Activated naive CD4-positive, alpha-beta T cell treated with anti-CD3 and anti-CD28 coated beads, Interleukin-2, amount 10 ng/mL, durations not matched to agents 5 hours and 36 hours (primary cell): ENCODE results near the gene DDAH2. TPM values are rescaled to one million over a fixed set of nuclear protein-coding genes. Genes with fewer than 3 reads are reported as not detected.

Experiments
- microRNA-seq: library from miRNA; unstranded; fragments of <30 nt; microRNA quantifications from one replicate; pipeline ENCODE4 v1.2.0, GENCODE V29; 2022; ENCODE audit warnings: borderline microRNAs expressed, borderline replicate concordance
- total RNA-seq, 2 experiments: library from RNA; stranded (reverse); gene quantifications; one replicate each; pipeline ENCODE4 v1.2.3, GENCODE V29; 2021

The DDAH2 gene
- 10 to 100 TPM; 18.1 to 18.9 TPM for total RNA-seq

GRCh38 chr6:31728767-31729514, at the start of gene DDAH2:
DDAH2 (minus strand) TSS chr6:31729299; CDS start chr6:31729161, 138 bp downstream.

GRCh38 chr6:31776989-31777666, 48.0 kb upstream of the DDAH2 start, which contains the start of gene VWA7:
VWA7 (minus strand) TSS chr6:31777328; CDS start chr6:31776779, 549 bp downstream.

GRCh38 chr6:31762356-31762755, 33.3 kb upstream of the DDAH2 start, which contains the start of gene SAPCD1:
SAPCD1 (plus strand) TSS chr6:31762656; CDS start chr6:31763055, 399 bp downstream.

GRCh38 chr6:31739639-31740396, 10.7 kb upstream of the DDAH2 start, which contains the start of gene MSH5:
MSH5 (plus strand) TSS chr6:31740005; CDS start chr6:31740467, 462 bp downstream.

GRCh38 chr6:31736021-31736767, 7.1 kb upstream of the DDAH2 start, which contains the start of gene CLIC1:
CLIC1 (minus strand) TSS chr6:31736530; CDS start chr6:31736300, 230 bp downstream.

GRCh38 chr6:31723245-31723979, 5.7 kb downstream of the DDAH2 start, which contains the start of gene MPIG6B:
MPIG6B (plus strand) TSS chr6:31723373; CDS start chr6:31723384, 11 bp downstream.

GRCh38 chr6:31721351-31722020, 7.6 kb downstream of the DDAH2 start, which contains the start of gene LY6G6C:
LY6G6C (minus strand) TSS chr6:31721746; CDS start chr6:31721679, 67 bp downstream.

GRCh38 chr6:31715022-31715958, 13.8 kb downstream of the DDAH2 start, which contains the start of gene LY6G6D:
LY6G6D (plus strand) TSS chr6:31715348; CDS start chr6:31715356, 8 bp downstream.

GRCh38 chr6:31706599-31706998, 22.5 kb downstream of the DDAH2 start, which contains the start of gene LY6G6F:
LY6G6F (plus strand) TSS chr6:31706866; CDS start chr6:31706907, 41 bp downstream.

GRCh38 chr6:31702819-31703716, 26.0 kb downstream of the DDAH2 start, which contains the start of gene ABHD16A:
ABHD16A (minus strand) TSS chr6:31703324; CDS start chr6:31703281, 43 bp downstream.

GRCh38 chr6:31680226-31681134, 48.6 kb downstream of the DDAH2 start, which contains the start of gene LY6G5C:
LY6G5C (minus strand) TSS chr6:31681067; CDS start chr6:31680373, 694 bp downstream.

Small RNA genes within 50 kb of the gene (microRNA-seq; reads per million reads assigned to microRNA genes)
- gene MIR4646 = 1.5 reads per million

Other genes with a start within 250 kb of the DDAH2 start
- 10 to 100 TPM; 37.8 to 38.1 TPM for gene MICB, start 231.2 kb downstream of the DDAH2 start, total RNA-seq
- gene MCCD1, start 200.3 kb downstream of the DDAH2 start, total RNA-seq = not detected
- 100 to 1,000 TPM; 423 to 444 TPM for gene DDX39B, start 187.3 kb downstream of the DDAH2 start, total RNA-seq
- 1 to 10 TPM; 3.5 to 4.2 TPM for gene ATP6V1G2, start 182.7 kb downstream of the DDAH2 start, total RNA-seq
- 10 to 100 TPM; 12.9 to 15.8 TPM for gene NFKBIL1, start 181.7 kb downstream of the DDAH2 start, total RNA-seq
- 10 to 100 TPM; 29.6 TPM for gene LTA, start 157.0 kb downstream of the DDAH2 start, total RNA-seq
- 10 to 100 TPM; 51.3 to 53.4 TPM for gene TNF, start 153.7 kb downstream of the DDAH2 start, total RNA-seq
- gene LTB, start 146.9 kb downstream of the DDAH2 start, total RNA-seq = 1,000 to 10,000 TPM; 1,438 to 1,452 TPM
- 10 to 100 TPM; 67.8 to 71.0 TPM for gene LST1, start 143.0 kb downstream of the DDAH2 start, total RNA-seq
- gene NCR3, start 136.3 kb downstream of the DDAH2 start, total RNA-seq = 10 to 100 TPM; 27.6 to 28.8 TPM
- gene AIF1, start 114.1 kb downstream of the DDAH2 start, total RNA-seq = 10 to 100 TPM; 45.4 to 46.1 TPM
- gene PRRC2A, start 108.6 kb downstream of the DDAH2 start, total RNA-seq = 100 to 1,000 TPM; 210 to 211 TPM
- 100 to 1,000 TPM; 278 to 280 TPM for gene BAG6, start 76.6 kb downstream of the DDAH2 start, total RNA-seq
- 1 to 10 TPM; 3.8 to 3.9 TPM for gene APOM, start 73.4 kb downstream of the DDAH2 start, total RNA-seq
- 10 to 100 TPM; 23.6 to 24.2 TPM for gene C6orf47, start 68.5 kb downstream of the DDAH2 start, total RNA-seq
- 10 to 100 TPM; 26.4 to 29.1 TPM for gene GPANK1, start 64.3 kb downstream of the DDAH2 start, total RNA-seq
- 100 to 1,000 TPM; 181 to 195 TPM for gene CSNK2B, start 63.2 kb downstream of the DDAH2 start, total RNA-seq
- 10 to 100 TPM; 20.3 to 23.5 TPM for gene LY6G5B, start 59.3 kb downstream of the DDAH2 start, total RNA-seq
- 1 to 10 TPM; 1.8 to 2.2 TPM for gene LY6G5C, start 48.2 kb downstream of the DDAH2 start, total RNA-seq
- gene ABHD16A, start 26.0 kb downstream of the DDAH2 start, total RNA-seq = 10 to 100 TPM; 50.4 to 54.9 TPM
- not detected for gene LY6G6F, start 22.4 kb downstream of the DDAH2 start, total RNA-seq
- not detected for gene LY6G6D, start 14.0 kb downstream of the DDAH2 start, total RNA-seq
- gene LY6G6C, start 7.6 kb downstream of the DDAH2 start, total RNA-seq = not detected
- gene MPIG6B, start 5.9 kb downstream of the DDAH2 start, total RNA-seq = under 1 TPM; 0.22 to 0.43 TPM
- 100 to 1,000 TPM; 534 to 538 TPM for gene CLIC1, start 7.2 kb upstream of the DDAH2 start, total RNA-seq
- gene MSH5, start 10.7 kb upstream of the DDAH2 start, total RNA-seq = 10 to 100 TPM; 47.4 to 47.7 TPM
- 10 to 100 TPM; 11.3 to 12.0 TPM for gene SAPCD1, start 33.4 kb upstream of the DDAH2 start, total RNA-seq
- 1 to 10 TPM; 3.8 to 3.9 TPM for gene VWA7, start 48.0 kb upstream of the DDAH2 start, total RNA-seq
- gene VARS1, start 66.5 kb upstream of the DDAH2 start, total RNA-seq = 10 to 100 TPM; 74.6 to 79.2 TPM
- gene LSM2, start 77.7 kb upstream of the DDAH2 start, total RNA-seq = 10 to 100 TPM; 72.5 to 75.6 TPM
- 1 to 10 TPM; 3.7 to 3.8 TPM for gene HSPA1L, start 86.0 kb upstream of the DDAH2 start, total RNA-seq
- gene HSPA1A, start 86.2 kb upstream of the DDAH2 start, total RNA-seq = 10 to 100 TPM; 75.8 to 83.8 TPM
- gene HSPA1B, start 98.4 kb upstream of the DDAH2 start, total RNA-seq = 10 to 100 TPM; 35.5 to 35.9 TPM
- gene NEU1, start 133.5 kb upstream of the DDAH2 start, total RNA-seq = 10 to 100 TPM; 23.4 to 23.7 TPM
- gene SLC44A4, start 149.7 kb upstream of the DDAH2 start, total RNA-seq = not detected
- gene EHMT2, start 168.4 kb upstream of the DDAH2 start, total RNA-seq = 10 to 100 TPM; 60.9 to 61.4 TPM
- 1 to 10 TPM; 1.5 to 2.4 TPM for gene ZBTB12, start 172.8 kb upstream of the DDAH2 start, total RNA-seq
- under 1 TPM; 0.51 to 0.93 TPM for gene C2, start 198.4 kb upstream of the DDAH2 start, total RNA-seq
- gene CFB, start 216.8 kb upstream of the DDAH2 start, total RNA-seq = not detected
- gene NELFE, start 229.7 kb upstream of the DDAH2 start, total RNA-seq = 10 to 100 TPM; 60.9 to 61.7 TPM
- 10 to 100 TPM; 71.6 to 77.8 TPM for gene SKIC2, start 229.9 kb upstream of the DDAH2 start, total RNA-seq
- 10 to 100 TPM; 17.1 to 17.9 TPM for gene DXO, start 242.8 kb upstream of the DDAH2 start, total RNA-seq